Endometrial microvascular endothelial cells (primary cell): ENCODE results near the gene IFT81. TPM values are rescaled to one million over a fixed set of nuclear protein-coding genes. Genes with fewer than 3 reads are reported as not detected.

Experiments
- in situ Hi-C: cut with HindIII; loops from 2 replicates; pipeline ENCODE4 v1.10.0; 2017; ENCODE audit warnings: low sequenced_read_pairs, low pct_unique_long_range_greater_than_20kb; ENCODE audit errors: inconsistent ontology term
- total RNA-seq: library from RNA; depleted of rRNA; stranded (reverse); fragments of >200 nt; gene quantifications from one replicate; pipeline ENCODE4 v1.2.3, GENCODE V29; 2015; ENCODE audit errors: inconsistent ontology term

The IFT81 gene
- total RNA-seq, 1 donor from 2014 or later: 2.9 TPM

DNA sequence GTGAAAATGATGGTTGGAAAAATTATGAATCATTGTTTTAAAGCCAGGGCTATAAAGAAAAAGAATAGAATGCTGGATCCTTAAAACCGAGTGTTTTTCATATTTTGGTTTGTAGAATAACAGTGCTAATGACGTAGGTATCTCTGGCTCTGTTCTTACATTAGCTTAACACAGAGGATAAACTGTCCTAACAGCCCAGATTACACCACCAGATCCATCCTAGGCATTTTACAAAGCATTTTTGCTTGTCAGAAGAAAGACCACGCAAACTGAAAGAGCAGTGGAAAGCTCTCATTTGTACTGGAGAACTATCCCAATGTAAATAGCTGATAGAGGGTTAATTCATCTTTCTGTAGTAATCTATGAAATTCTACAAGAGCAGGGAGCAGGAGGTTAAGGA is 13.6 kb downstream of the IFT81 start:
- in situ Hi-C loops: no loop called here

GRCh38 chr12:110141389-110141788 is 17.2 kb downstream of the IFT81 start:
- in situ Hi-C loops: no loop called here

GRCh38 chr12:110146986-110147385 is 22.8 kb downstream of the IFT81 start:
- in situ Hi-C loops: no loop called here

DNA sequence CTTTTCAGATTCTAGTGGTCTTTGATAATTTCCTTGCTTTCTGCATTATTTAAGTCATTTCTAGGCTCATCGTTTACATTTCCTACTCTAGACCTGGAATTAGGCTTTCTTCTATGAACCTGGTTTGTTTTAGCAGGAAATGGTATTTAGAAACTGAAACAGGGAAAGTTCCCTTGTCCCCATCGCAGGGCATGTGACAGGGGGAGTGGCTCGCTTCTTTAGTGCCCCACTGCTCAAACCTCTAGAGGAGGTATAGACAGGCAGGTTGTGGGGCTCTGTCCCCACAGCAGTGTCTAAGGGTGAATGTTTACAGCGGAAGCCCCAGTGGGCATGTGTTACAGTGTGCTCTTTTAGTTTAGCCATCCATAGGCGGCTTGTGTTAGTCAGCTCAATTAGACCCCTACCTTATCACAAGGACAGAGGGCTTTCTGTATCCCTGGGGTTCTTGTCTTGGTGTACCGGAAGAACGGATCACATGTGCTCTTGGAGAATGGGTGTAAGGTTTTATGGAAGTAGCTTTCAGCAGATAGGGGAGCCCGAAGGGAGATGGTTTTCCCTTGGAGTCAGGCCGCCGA is 25.0 kb downstream of the IFT81 start:
- in situ Hi-C loops: no loop called here

- in situ Hi-C loops: no loop called here
Measured at GRCh38 chr12:110156766-110157165, 32.6 kb downstream of the IFT81 start.

DNA sequence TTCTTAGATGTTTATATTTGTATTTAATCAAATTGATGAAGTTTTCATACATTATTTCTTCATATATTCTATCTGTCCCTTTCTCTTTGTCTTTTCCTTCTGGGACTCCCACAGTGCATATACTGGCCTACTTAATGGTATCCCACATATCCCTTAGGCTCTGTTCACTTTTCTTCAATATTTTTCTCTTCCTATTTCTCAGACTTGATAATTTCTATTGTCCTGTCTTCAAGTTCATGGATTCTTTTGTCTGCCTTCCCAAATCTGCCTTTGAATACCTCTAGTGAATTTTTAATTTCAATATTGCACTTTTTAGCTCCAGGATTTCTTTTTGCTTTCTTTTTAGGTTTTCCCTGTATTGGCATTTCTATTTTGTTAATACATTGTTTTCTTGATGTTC is 33.4 kb downstream of the IFT81 start:
- in situ Hi-C loops: no loop called here

DNA sequence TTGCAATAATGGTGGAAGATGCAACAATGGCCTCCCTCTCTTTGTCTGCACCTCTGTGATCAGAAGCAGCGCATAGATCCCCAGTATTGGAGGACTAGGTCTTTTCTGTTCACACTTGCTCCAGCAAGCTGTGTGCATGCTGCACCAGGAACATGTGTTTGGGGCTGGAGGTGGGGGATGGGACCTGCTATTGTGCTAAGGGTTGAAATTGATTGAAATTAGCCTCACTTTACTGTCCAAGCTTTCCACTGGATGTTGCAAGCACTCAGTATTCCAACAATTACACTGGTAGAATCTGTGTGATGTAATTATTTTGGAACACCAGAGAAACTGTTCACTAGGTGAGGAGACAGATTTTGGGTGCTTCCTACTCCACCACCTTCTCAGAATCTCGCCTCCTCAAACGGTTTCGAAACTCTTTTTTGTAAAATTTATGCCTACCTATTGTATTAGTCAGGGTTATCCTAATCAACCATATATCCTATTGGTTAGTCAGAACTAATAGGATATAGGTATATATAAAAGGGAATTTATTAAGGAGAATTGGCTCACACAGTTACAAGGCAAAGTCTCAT is 35.6 kb downstream of the IFT81 start:
- in situ Hi-C loops: no loop called here

DNA sequence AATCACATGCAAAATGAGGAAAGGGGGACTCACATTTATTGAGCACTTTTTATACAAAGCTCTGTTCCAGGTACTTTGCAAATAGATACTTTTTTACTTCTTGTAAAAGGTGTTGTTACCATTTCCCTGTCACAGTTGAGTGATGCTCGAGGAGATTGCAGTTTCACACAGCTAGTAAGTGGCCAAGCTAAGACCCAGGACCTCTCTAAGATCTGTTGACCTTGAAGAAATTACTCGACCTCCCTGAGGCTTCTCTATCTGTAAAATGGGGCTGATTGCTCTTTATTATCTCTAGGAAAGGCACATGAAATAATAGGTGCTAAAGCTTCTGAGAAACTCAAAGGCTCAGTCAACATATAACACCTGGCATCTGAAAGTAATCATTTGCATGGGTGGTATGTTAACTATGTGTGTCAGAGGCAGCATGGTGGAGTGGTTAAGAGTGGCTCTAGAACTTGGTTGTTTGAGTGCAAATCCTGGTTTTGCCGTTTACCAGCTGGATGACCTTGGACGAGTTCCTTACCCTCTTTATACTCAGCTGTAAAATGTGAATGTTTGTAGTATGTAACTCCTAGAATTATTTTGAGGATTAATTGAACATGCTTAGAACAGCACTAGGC is 41.5 kb downstream of the IFT81 start:
- in situ Hi-C loops: no loop called here

DNA sequence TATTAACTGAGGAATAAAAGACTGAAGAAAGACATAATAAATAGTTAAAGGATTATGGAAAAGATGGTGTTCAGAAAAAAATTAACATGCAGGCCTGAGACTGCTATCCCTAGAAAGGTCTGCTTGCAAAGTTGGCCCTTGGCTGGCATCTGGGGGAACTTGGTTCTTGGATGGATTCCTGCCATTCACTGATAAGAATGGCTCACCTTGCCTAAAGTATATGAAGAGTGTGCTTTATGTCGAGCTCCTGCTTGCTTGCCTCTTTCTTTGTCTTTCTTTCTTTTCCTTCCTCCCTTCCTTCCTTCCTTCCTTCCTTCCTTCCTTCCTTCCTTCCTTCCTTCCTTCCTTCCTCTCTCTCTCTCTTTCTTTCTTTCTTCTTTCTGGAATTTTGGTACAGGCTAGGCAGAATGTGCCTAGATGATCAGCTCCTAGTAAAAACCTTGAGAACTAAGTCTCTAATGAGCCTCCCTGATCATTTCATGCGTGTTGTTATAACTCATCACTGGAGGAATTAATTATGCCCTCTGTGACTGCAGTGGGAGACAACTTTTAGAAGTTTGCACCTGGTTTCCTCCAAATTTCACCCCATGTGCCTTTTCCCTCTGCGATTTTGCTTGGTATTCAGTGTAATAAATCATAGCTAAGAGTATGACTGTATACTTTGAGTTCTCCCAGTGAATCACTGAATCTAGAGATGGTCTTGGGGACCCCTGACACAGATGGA is 44.7 kb downstream of the IFT81 start:
- in situ Hi-C loops: no loop called here

DNA sequence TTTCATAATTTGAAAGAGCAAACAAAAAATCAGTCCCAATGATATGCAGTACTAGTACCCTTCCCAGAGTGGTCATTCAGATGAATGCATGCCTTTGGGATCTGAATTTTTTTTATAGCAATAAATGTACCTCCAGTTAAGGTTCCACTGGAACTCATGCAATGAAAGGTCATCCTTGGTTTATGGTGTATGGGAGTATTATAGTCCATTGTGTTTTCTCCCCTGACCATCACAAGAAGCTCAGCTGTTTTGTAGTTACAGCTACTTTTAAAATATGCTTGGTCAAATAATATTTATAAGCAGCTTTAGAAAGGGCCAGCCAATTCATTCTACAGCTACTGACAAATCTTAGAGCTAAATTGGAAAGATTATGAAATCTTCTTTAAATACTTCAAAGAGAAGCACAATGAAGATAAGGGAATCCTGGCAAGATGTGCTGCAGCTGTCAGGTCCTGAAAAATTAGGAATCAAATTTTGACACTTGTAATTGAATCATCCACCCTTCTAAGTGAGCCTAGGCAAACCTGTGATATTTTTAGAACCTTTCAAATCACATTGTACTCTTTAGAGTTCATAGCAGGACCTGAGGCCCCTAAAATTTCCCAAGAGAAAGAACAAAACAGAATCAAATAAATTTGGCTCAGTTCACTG is 46.5 kb downstream of the IFT81 start:
- in situ Hi-C loops: no loop called here

DNA sequence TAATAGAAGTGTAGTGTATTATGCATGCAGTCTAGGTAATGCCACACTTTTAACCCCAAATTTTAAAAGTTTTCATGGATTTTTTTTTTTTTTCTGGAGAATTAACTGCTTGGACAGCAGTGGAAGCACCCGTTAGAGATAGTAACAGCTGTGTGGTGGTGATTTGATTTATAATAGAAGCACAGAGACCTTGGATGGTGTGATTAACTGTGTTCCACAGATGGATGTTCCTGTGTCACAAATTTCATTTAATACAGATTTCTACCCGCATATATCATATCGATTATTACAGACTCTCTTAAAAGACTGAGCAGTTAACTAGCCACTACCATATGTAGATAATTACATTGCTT is 47.0 kb downstream of the IFT81 start:
- in situ Hi-C loops: no loop called here

- in situ Hi-C loops: no loop called here
Measured at GRCh38 chr12:110171636-110172035, 47.5 kb downstream of the IFT81 start.

GRCh38 chr12:110174373-110174996 is 50.3 kb downstream of the IFT81 start:
- in situ Hi-C loops: no loop called here

DNA sequence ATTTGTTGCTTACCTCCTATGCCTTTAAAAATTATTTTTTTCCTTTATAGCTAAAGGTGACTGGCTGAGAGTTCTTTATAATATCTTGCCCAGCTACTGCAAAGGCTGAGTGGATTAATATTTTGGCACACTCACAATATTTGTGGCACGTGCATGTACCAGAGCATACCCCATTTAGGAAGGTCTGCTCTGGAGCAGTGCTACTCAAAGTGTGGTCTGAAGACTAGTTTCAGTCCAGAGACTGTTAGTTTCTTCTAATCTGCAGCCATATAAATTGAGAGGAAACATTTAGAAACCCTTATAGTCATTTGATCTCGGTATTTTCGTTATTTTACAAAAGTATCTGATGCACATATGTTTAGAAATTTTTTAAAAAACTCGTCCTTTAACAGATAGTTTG is 51.0 kb downstream of the IFT81 start:
- in situ Hi-C loops: no loop called here

- in situ Hi-C loops: no loop called here
Measured at GRCh38 chr12:110176745-110177144, 52.6 kb downstream of the IFT81 start.

DNA sequence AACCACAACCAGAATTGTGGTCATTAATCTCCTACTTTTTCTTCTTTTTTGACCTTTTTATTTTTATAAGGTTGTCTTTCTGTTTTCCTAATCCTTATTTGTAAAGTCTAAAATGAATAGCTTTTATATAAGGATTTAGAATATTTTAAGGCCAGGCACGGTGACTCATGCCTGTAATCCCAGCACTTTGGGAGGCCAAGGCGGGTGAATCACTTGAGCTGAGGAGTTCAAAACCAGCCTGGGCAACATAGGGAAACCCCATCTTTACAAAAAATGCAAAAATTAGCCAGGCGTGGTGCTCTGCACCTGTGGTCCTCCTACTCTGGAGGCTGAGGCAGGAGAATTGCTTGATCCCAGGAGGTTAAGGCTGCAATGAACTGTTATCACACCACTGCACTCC is 55.1 kb downstream of the IFT81 start:
- in situ Hi-C loops: no loop called here

DNA sequence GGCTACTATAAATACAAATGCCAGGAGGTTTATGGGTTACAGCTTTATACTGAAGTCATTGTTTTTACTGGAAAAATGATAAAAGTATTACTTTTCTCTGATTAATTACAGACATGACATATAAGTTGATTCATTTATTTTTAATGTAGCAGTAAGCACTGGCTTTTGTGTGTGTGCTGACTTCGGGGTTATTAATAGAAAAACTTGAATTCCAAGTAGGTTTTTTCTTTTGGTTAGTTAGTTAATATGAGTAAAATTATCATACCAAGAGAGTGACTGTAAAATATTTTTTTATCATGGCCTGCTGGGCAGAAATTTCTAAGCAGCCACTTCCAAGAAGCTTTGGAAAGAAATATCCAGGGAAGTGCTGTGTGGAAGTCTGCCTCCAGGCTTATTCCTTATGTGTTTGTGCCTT is 56.4 kb downstream of the IFT81 start:
- in situ Hi-C loops: no loop called here

GRCh38 chr12:110182281-110182680 is 58.1 kb downstream of the IFT81 start:
- in situ Hi-C loops: no loop called here

DNA sequence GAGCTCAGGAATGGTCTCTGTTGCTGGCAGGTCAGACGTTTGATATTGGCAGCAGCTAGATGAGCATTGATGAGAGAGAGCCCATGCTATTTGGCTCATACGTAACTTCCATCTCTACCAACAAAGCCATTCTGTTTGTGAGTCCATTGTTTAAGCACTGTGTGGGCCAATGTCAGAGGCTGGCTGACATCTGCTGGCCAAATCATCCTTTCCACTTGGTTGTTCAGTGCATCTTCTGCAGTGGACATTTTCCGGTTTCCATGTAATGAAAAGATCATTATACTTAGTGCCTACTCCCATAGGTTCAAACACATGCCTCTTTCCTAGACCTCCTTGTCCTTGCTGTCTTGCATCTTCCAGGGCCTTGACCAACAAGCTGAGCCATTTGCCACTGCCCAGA is 59.2 kb downstream of the IFT81 start:
- in situ Hi-C loops: no loop called here
